SU-DHL-6 (cell line): Measurements from ENCODE around the gene RAB31.
"Not testable (repeated sequence)": the region's sequence is repeated elsewhere in the genome, so short reads cannot be mapped to it uniquely, and the experiment has no call there.

Source experiments
- H2AFZ ChIP-seq: fragments of 200-600 bp; sonication (generic); 2 replicates; pipeline ENCODE4 v1.6.1; 2014; ENCODE audit warnings: low read depth, mild to moderate bottlenecking, moderate library complexity, mixed read lengths, antibody characterized with exemption, low read length; ENCODE audit not compliant: severe bottlenecking
- H3F3A ChIP-seq: fragments of 200-600 bp; shearing (Covaris generic); 2 replicates; pipeline ENCODE4 v1.6.0; 2016; ENCODE audit warnings: antibody characterized with exemption, mild to moderate bottlenecking; ENCODE audit not compliant: insufficient read depth
- H3K27ac ChIP-seq: fragments of 200-600 bp; sonication (generic); 2 replicates; pipeline ENCODE4 v1.5.1; 2016; ENCODE audit warnings: low read depth, mild to moderate bottlenecking, low read length, moderate library complexity, mixed read lengths
- H3K27me3 ChIP-seq: fragments of 200-600 bp; sonication (generic), shearing (Covaris generic); 2 replicates; pipeline ENCODE4 v1.6.0; 2014; ENCODE audit warnings: mild to moderate bottlenecking, low read length
- H3K36me3 ChIP-seq: fragments of 200-600 bp; sonication (generic); 2 replicates; pipeline ENCODE4 v1.6.1; 2014; ENCODE audit warnings: mild to moderate bottlenecking, low read length, mixed read lengths
- H3K4me2 ChIP-seq: fragments of 300-600, 200-600 bp; shearing (Covaris generic), sonication (generic); 2 replicates; pipeline ENCODE4 v1.6.0; 2014; ENCODE audit warnings: low read length, low read depth, mild to moderate bottlenecking; ENCODE audit not compliant: poor library complexity, severe bottlenecking
- H3K4me3 ChIP-seq: fragments of 200-600 bp; sonication (generic); 2 replicates; pipeline ENCODE4 v1.5.1; 2014; ENCODE audit warnings: antibody characterized with exemption, low read length, mild to moderate bottlenecking, mixed read lengths; ENCODE audit not compliant: insufficient read depth, poor library complexity, severe bottlenecking
- H3K79me2 ChIP-seq: fragments of 200-600 bp; sonication (generic); 2 replicates; pipeline ENCODE4 v1.6.1; 2014; ENCODE audit warnings: mild to moderate bottlenecking, low read length, moderate library complexity; ENCODE audit not compliant: insufficient read depth
- H3K9ac ChIP-seq: fragments of 200-600 bp; sonication (generic); 2 replicates; pipeline ENCODE4 v1.7.0; 2014; ENCODE audit warnings: mild to moderate bottlenecking, low read length
- H3K9me2 ChIP-seq: fragments of 200-600 bp; sonication (generic); replicated peaks from 2 replicates; pipeline ENCODE4 v1.6.1; 2014; ENCODE audit warnings: low read length; ENCODE audit not compliant: insufficient read depth
- H3K9me3 ChIP-seq: fragments of 200-600 bp; sonication (generic); 2 replicates; pipeline ENCODE4 v1.6.1; 2014; ENCODE audit warnings: low read length, mixed read lengths; ENCODE audit not compliant: insufficient read depth
- H4K20me1 ChIP-seq: fragments of 200-600 bp; sonication (generic); 2 replicates; pipeline ENCODE4 v1.6.1; 2014; ENCODE audit warnings: low read depth, mild to moderate bottlenecking, antibody characterized with exemption, low read length, moderate library complexity, mixed read lengths
- EZH2phosphoT487 ChIP-seq: fragments of 200-600 bp; sonication (generic), shearing (Covaris generic); conservative IDR thresholded peaks from 2 replicates; pipeline ENCODE4 v1.6.1; 2018; ENCODE audit warnings: mild to moderate bottlenecking, antibody characterized with exemption, low read length, moderate library complexity, mixed read lengths
- TF ChIP-seq, protein P1 (sequence below): fragments of 200-600 bp; sonication (generic); IDR thresholded peaks from one replicate; pipeline ENCODE4 v1.5.1; 2017; ENCODE audit warnings: antibody characterized with exemption, mild to moderate bottlenecking, low read length, moderate library complexity; ENCODE audit not compliant: insufficient read depth, poor library complexity, severe bottlenecking

Gene RAB31

GRCh38 chr18:9669016-9669415 lies 39.1 kb upstream of the RAB31 start:
- Histone ChIP-seq H3K9me2 (no peaks in the 10 kb centered on the region), H4K20me1 (no peaks in the 10 kb centered on the region), H3K9ac (no peak overlapping the region), H3K9me3 (no peaks in the 10 kb centered on the region), H3F3A (no peaks in the 10 kb centered on the region), H3K4me3 (no peak overlapping the region), H3K4me2 (no peak overlapping the region), H3K36me3 (no peaks in the 10 kb centered on the region), H3K27ac (no peak overlapping the region), H2AFZ (no peak overlapping the region), H3K27me3 (no peaks in the 10 kb centered on the region), H3K79me2 (no peaks in the 10 kb centered on the region)
- TF ChIP-seq EZH2phosphoT487, result no peak
- TF ChIP-seq, protein P1, sequence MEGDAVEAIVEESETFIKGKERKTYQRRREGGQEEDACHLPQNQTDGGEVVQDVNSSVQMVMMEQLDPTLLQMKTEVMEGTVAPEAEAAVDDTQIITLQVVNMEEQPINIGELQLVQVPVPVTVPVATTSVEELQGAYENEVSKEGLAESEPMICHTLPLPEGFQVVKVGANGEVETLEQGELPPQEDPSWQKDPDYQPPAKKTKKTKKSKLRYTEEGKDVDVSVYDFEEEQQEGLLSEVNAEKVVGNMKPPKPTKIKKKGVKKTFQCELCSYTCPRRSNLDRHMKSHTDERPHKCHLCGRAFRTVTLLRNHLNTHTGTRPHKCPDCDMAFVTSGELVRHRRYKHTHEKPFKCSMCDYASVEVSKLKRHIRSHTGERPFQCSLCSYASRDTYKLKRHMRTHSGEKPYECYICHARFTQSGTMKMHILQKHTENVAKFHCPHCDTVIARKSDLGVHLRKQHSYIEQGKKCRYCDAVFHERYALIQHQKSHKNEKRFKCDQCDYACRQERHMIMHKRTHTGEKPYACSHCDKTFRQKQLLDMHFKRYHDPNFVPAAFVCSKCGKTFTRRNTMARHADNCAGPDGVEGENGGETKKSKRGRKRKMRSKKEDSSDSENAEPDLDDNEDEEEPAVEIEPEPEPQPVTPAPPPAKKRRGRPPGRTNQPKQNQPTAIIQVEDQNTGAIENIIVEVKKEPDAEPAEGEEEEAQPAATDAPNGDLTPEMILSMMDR, result no peak

DNA sequence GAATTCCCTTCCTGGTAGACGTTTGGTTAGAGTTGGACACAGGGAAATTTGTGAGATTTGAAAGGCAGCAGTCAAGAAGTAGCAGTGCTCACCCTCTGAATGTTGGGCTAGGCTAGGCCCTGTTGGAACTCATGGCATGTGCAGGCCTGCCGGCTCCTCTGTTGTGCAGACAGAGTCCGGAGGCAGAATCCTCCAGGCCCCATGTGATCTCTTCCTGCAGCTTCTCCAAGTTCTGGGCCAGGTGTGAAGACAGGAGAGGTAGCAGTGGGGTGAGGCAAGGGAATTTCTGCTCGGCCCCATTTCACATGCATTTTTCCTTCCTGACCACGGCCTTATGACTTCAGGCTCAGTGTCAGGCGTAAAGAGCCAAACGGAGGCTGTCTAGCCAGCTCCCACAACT lies 36.9 kb upstream of the RAB31 start:
- TF ChIP-seq, protein P1, result no peak
- TF ChIP-seq EZH2phosphoT487, result no peak
- H3K9ac ChIP-seq, result no peak overlapping the region
- no peak overlapping the region for H3K4me3 ChIP-seq
- no peak overlapping the region for H3K27ac ChIP-seq
- H3K9me3 ChIP-seq, result no peaks in the 10 kb centered on the region
- H3K36me3 ChIP-seq, result no peaks in the 10 kb centered on the region
- no peak overlapping the region for H2AFZ ChIP-seq
- no peaks in the 10 kb centered on the region for H3F3A ChIP-seq
- H3K79me2 ChIP-seq, result no peaks in the 10 kb centered on the region
- no peaks in the 10 kb centered on the region for H3K9me2 ChIP-seq
- H3K4me2 ChIP-seq, result no peak overlapping the region
- no peaks in the 10 kb centered on the region for H4K20me1 ChIP-seq
- no peaks in the 10 kb centered on the region for H3K27me3 ChIP-seq

DNA sequence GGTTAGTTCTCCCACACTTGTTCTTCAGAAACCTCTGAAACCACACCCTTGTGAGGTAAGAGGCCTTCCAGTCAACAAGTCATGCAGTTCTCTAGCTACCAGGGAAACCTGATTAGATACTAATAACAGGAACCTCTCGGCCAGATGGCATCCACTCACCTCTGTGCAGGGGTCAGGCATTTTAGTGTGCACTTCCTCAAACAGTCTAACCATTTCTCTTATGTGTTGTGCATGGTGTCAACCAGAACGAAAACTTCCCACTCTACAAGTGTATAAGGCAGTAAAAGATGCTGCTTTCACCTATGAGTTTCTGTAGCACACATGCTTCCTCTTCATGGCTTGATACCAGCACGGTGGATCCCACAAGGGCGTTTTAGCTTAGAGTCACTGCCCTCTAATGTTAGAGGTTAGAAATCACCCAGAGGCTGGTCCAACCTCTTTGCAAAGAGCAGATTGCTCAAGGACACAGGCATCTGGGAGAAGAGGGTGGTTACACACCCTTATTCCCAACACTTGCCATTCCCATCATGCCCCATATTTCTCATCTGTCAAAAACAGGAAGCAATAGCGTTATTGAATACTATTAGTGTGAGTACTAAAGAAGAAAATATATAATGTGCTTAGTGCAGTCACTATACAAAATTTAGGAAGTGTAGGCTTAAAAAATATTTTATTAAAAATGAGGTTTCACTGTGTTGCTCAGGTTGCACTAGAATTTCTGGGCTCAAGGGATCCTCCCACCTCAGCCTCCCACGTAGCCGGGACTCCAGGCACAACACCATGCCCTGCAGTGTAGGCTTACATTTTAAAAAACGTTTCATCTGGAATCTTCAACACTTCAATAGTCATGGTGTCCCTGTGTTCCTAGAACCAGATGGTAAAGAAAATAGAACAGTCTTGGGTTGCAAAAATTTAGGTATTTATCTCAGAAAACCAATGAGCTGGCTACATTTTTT lies 34.5 kb upstream of the RAB31 start:
- TF ChIP-seq, protein P1, result no peak
- TF ChIP-seq EZH2phosphoT487, result no peak
- Histone ChIP-seq H4K20me1 (no peaks in the 10 kb centered on the region), H3K79me2 (no peaks in the 10 kb centered on the region), H2AFZ (no peak overlapping the region), H3K27me3 (no peaks in the 10 kb centered on the region), H3K4me3 (no peak overlapping the region), H3K9me3 (no peaks in the 10 kb centered on the region), H3K27ac (no peak overlapping the region), H3K9me2 (no peaks in the 10 kb centered on the region), H3K4me2 (no peak overlapping the region), H3K9ac (no peak overlapping the region), H3K36me3 (no peaks in the 10 kb centered on the region), H3F3A (no peaks in the 10 kb centered on the region)

- not testable (repeated sequence) for H3K9ac ChIP-seq, H2AFZ ChIP-seq, H4K20me1 ChIP-seq, H3K9me2 ChIP-seq, H3K4me3 ChIP-seq, H3K27me3 ChIP-seq, H3K79me2 ChIP-seq, H3K36me3 ChIP-seq, H3K4me2 ChIP-seq, H3F3A ChIP-seq, H3K27ac ChIP-seq, H3K9me3 ChIP-seq
Measured at GRCh38 chr18:9678216-9678615, 29.9 kb upstream of the RAB31 start.
